ENCODE data around the gene MT1E. TPM values are rescaled to one million over a fixed set of nuclear protein-coding genes. Genes with fewer than 3 reads are reported as not detected.

The MT1E gene
- total and polyA plus RNA-seq, 2 of the 13 experiments (the other 11 are each of a cell fraction or from before 2014, with no cell fraction given) = 110 to 1,072 TPM

DNA sequence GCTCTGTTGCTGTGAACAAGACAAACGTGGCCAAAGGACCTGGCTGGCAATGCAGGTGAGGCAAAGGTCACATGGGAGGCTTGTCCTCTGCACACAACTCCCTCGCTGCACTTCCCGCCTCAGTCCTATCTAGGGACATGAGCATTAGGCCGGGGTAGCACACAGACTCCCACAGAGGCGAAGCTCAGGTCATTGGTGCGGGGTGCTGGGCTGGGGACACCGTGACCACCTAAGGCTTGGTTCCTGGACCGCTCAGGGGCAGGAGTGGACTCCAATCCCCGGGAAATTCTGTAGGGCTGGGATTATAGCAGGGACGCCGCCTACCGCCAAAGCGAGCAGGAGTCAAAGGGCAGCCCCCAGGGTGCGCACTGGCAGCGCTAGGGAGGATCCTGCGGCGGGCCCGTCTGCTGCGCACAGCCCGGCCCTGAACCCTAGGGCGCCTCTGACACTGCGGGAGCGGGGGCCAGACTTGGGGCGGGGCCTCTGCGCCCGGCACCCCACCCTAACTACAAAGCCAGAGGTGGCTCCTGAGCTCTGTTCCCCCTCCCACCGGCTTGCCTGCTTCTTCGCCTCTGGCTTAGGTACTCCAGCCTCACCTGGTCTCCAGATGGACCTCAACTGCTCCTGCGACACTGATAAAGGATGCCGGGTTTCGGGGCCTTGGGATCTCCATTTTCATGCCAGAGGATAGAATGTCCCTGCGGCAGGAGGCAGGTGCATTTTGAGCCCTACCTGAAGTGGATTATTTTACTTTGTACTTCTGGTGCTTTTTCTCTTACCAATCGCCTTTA lies 22.3 kb downstream of the MT1E start (continued):
- TF ChIP-seq NFYB (CRISPR knock-in tag; IDR thresholded peaks at IDR 0.05) (no peak), ZNF577 (CRISPR knock-in tag; IDR thresholded peaks at IDR 0.05; ENCODE audit: borderline replicate concordance, low read depth) (no peak), ZNF605 (CRISPR knock-in tag; IDR thresholded peaks at IDR 0.05) (peak; percentile 65; the same call in 1 of the 2 replicates), ZNF441 (CRISPR knock-in tag; IDR thresholded peaks at IDR 0.05; ENCODE audit: borderline replicate concordance) (0 out of 2 replicates have a peak, but pooled peaks have one; percentile 32), SP5 (CRISPR knock-in tag; IDR thresholded peaks at IDR 0.05; ENCODE audit: borderline replicate concordance, low read depth) (no peak), GZF1 (CRISPR knock-in tag; IDR thresholded peaks at IDR 0.05) (0 out of 2 replicates have a peak, but pooled peaks have one; percentile 30), POLR2A (IDR thresholded peaks at IDR 0.05; ENCODE audit: insufficient read depth in 1 of 2, low read depth in 2 of 2, low read length in 2 of 2) (no peak), ZNF564 (CRISPR knock-in tag; IDR thresholded peaks at IDR 0.05) (peak; percentile 48; the same call in 1 of the 2 replicates), TBX2 (CRISPR knock-in tag; IDR thresholded peaks at IDR 0.05; ENCODE audit: borderline replicate concordance) (peak; percentile 51; the same call in 1 of the 2 replicates), MAFK (conservative IDR thresholded peaks at IDR 0.05 in 1 of 2, IDR thresholded peaks at IDR 0.05 in 1 of 2; ENCODE audit: low read length in 2 of 2) (no peak), ZNF17 (CRISPR knock-in tag; IDR thresholded peaks at IDR 0.05) (no peak), ZNF121 (CRISPR knock-in tag; IDR thresholded peaks at IDR 0.05) (no peak), SALL1 (CRISPR knock-in tag; IDR thresholded peaks at IDR 0.05) (peak; percentile 43; the same call in 1 of the 2 replicates), NCOR1 (IDR thresholded peaks at IDR 0.05; ENCODE audit: borderline replicate concordance, low read length) (no peak; the same call in 1 of the 2 replicates)
- TF ChIP-seq, protein P1, sequence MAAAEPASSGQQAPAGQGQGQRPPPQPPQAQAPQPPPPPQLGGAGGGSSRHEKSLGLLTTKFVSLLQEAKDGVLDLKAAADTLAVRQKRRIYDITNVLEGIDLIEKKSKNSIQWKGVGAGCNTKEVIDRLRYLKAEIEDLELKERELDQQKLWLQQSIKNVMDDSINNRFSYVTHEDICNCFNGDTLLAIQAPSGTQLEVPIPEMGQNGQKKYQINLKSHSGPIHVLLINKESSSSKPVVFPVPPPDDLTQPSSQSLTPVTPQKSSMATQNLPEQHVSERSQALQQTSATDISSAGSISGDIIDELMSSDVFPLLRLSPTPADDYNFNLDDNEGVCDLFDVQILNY (CRISPR knock-in tag; conservative IDR thresholded peaks at IDR 0.05) = 0 out of 2 replicates have a peak, but pooled peaks have one; percentile 5
- TF ChIP-seq, protein P2, sequence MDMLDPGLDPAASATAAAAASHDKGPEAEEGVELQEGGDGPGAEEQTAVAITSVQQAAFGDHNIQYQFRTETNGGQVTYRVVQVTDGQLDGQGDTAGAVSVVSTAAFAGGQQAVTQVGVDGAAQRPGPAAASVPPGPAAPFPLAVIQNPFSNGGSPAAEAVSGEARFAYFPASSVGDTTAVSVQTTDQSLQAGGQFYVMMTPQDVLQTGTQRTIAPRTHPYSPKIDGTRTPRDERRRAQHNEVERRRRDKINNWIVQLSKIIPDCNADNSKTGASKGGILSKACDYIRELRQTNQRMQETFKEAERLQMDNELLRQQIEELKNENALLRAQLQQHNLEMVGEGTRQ (IDR thresholded peaks at IDR 0.05; ENCODE audit: low read depth, low read length) = no peak
- TF ChIP-seq, protein P2 (CRISPR knock-in tag; IDR thresholded peaks at IDR 0.05; ENCODE audit: borderline replicate concordance) = 0 out of 2 replicates have a peak, but pooled peaks have one; percentile 38
- TF ChIP-seq, protein P3, sequence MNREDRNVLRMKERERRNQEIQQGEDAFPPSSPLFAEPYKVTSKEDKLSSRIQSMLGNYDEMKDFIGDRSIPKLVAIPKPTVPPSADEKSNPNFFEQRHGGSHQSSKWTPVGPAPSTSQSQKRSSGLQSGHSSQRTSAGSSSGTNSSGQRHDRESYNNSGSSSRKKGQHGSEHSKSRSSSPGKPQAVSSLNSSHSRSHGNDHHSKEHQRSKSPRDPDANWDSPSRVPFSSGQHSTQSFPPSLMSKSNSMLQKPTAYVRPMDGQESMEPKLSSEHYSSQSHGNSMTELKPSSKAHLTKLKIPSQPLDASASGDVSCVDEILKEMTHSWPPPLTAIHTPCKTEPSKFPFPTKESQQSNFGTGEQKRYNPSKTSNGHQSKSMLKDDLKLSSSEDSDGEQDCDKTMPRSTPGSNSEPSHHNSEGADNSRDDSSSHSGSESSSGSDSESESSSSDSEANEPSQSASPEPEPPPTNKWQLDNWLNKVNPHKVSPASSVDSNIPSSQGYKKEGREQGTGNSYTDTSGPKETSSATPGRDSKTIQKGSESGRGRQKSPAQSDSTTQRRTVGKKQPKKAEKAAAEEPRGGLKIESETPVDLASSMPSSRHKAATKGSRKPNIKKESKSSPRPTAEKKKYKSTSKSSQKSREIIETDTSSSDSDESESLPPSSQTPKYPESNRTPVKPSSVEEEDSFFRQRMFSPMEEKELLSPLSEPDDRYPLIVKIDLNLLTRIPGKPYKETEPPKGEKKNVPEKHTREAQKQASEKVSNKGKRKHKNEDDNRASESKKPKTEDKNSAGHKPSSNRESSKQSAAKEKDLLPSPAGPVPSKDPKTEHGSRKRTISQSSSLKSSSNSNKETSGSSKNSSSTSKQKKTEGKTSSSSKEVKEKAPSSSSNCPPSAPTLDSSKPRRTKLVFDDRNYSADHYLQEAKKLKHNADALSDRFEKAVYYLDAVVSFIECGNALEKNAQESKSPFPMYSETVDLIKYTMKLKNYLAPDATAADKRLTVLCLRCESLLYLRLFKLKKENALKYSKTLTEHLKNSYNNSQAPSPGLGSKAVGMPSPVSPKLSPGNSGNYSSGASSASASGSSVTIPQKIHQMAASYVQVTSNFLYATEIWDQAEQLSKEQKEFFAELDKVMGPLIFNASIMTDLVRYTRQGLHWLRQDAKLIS (CRISPR knock-in tag; IDR thresholded peaks at IDR 0.05) = no peak
- TF ChIP-seq, protein P4, sequence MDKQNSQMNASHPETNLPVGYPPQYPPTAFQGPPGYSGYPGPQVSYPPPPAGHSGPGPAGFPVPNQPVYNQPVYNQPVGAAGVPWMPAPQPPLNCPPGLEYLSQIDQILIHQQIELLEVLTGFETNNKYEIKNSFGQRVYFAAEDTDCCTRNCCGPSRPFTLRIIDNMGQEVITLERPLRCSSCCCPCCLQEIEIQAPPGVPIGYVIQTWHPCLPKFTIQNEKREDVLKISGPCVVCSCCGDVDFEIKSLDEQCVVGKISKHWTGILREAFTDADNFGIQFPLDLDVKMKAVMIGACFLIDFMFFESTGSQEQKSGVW (CRISPR knock-in tag; IDR thresholded peaks at IDR 0.05; ENCODE audit: borderline replicate concordance) = no peak
- TF ChIP-seq, protein P5, sequence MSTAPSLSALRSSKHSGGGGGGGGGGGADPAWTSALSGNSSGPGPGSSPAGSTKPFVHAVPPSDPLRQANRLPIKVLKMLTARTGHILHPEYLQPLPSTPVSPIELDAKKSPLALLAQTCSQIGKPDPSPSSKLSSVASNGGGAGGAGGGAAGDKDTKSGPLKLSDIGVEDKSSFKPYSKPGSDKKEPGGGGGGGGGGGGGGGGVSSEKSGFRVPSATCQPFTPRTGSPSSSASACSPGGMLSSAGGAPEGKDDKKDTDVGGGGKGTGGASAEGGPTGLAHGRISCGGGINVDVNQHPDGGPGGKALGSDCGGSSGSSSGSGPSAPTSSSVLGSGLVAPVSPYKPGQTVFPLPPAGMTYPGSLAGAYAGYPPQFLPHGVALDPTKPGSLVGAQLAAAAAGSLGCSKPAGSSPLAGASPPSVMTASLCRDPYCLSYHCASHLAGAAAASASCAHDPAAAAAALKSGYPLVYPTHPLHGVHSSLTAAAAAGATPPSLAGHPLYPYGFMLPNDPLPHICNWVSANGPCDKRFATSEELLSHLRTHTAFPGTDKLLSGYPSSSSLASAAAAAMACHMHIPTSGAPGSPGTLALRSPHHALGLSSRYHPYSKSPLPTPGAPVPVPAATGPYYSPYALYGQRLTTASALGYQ (CRISPR knock-in tag; IDR thresholded peaks at IDR 0.05) = no peak

Data from HepG2 (cell line).